ENCODE data around the gene ACTG2.

DNA sequence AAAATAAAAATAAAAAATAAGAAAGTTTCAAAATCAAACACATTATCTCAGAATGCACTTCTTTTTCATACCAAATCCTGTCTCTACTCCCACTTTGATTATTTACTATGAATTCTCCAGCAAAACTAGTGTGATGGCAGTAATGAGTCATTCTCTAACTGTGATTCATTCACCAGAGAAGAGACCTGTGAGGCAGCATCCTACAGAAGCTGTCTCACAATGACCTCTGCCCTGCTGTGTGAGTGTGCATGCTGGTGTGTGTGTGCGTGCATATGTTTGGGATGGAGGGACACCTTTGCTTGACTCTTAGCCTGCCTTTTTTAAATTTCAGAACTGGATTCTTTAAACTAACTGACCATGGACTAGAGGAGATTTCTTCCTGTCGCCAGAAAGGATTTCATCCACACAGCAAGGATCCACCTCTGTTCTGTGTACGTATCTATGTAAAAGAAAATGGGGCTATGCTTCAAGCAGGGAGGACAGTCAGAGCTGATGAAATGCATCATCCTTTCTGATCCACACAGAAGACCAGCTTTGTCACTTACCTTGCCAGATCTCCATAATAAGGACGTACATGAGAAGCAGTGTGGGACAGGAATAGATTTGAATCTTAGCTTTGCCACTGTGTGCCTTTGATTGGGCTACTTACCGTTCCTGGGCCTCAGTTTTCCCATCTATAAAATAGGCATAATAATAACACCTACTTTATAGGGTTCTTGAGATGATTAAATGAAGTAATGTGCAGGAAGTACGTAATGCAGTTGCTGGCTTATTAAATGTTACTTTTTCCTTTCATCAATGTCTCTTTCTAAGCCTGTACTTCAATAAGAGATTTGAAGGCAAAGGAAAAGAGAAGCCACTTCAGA is 32.9 kb upstream of the ACTG2 start:
- TF ChIP-seq POLR2A (IDR thresholded peaks at IDR 0.05) = no peak
- TF ChIP-seq, protein P1, sequence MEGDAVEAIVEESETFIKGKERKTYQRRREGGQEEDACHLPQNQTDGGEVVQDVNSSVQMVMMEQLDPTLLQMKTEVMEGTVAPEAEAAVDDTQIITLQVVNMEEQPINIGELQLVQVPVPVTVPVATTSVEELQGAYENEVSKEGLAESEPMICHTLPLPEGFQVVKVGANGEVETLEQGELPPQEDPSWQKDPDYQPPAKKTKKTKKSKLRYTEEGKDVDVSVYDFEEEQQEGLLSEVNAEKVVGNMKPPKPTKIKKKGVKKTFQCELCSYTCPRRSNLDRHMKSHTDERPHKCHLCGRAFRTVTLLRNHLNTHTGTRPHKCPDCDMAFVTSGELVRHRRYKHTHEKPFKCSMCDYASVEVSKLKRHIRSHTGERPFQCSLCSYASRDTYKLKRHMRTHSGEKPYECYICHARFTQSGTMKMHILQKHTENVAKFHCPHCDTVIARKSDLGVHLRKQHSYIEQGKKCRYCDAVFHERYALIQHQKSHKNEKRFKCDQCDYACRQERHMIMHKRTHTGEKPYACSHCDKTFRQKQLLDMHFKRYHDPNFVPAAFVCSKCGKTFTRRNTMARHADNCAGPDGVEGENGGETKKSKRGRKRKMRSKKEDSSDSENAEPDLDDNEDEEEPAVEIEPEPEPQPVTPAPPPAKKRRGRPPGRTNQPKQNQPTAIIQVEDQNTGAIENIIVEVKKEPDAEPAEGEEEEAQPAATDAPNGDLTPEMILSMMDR (IDR thresholded peaks at IDR 0.05) = no peak

Measured in uterus (tissue), 2 donors.